ENCODE results near the gene EYS.
"Not testable (repeated sequence)": the region's sequence is repeated elsewhere in the genome, so short reads cannot be mapped to it uniquely, and the experiment has no call there.

Gene EYS

DNA sequence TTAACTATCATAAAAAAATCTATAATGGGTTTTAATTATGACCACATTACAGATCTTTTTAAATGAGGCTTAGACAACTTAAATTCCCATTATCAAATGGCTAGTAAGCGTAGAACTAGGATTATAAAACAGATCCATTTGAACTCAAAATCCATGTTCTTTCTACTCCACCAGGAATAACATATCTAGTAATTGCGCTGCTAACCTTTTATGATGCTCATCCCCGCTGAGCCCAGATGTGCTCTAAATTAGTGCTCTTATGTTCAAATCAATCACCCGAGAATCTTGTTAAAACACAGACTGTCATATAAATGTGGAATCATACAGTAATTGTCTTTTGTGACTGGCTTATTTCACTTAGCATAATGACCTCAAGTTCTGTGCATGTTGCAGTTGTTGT, 1168.3 kb downstream of the EYS start:
- no peak for DNase-seq

- DNase-seq: no peak
These were observed 1179.1 kb downstream of the EYS start for GRCh38 chr6:64527899-64528298.

DNA sequence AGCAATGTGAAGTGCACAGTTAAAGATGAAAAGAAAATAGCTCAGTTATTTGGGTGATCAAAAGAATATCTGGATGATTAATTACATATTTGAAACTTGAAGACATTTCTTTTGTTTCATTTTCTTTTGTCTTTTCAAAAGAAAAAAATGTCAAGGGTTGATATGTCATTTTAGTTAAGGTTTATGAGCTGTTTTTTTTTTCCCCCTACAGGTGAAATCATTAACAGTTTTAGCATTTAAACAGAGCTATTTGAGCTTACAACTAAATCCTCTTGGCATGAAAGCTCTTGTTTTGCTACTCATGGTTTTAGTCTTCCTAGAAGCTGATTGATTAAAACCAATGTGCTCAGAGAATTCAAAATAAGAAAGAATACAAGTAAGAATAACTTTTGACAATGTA, 1184.2 kb downstream of the EYS start:
- no peak for DNase-seq

DNA sequence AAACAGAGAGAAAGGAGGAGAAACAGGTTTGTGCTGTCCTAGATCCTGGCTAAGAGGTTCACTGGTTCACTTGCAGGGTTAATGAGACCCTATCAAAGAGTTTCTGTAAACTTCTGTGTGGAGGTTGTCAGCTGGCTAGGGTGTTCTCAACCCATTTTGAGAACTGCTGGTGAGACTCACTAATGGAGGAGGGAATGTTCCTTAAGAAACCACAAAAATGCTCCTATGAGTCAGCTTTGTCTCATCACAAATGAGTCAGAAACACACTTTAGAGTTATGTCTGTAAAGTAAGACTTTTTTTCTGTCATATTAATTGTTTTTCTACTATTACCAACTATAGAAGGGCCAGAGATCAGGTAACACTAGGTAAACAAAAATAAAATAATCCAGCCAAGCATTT, 1187.0 kb downstream of the EYS start:
- no peak for DNase-seq

DNA sequence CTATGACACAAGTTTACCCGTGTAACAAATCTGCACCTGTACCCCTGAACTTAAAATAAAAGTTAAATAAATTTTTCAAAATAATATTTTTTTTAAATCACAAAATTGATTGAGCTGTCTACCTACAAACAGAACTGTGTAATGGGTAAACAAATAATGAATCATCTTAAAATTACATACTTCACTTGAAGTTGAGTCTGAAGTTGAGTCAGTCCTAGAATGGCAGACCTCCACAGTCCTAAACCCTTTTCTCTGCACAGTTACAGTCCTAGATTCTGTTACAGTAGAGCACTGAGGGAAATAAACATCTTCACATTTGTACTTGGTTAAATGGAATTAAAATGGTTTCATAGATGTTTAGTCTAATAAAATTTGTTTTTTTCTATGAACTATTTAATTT, 1190.6 kb downstream of the EYS start:
- no peak for DNase-seq

DNA sequence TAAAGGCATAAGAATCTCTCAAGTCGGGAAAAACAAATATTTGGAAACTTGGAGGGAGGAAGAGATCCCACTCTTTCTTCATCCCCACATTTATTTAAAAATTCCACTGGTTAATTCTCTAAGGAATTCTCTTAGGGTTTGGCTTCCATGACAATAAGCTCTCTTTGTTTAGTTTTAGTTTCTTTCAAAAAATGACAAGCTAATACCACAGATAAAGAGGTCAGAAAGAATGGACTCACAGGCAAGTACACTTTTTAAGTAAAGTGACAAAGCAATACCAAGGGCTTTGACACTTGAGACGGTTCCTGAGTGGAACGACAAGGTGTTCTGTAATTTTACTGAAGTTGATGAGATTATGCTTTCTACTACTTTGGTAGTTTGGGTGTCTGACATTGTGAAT, 1199.4 kb downstream of the EYS start:
- DNase-seq: no peak

- DNase-seq: no peak
These were observed 1201.7 kb downstream of the EYS start for GRCh38 chr6:64505312-64505711.

DNA sequence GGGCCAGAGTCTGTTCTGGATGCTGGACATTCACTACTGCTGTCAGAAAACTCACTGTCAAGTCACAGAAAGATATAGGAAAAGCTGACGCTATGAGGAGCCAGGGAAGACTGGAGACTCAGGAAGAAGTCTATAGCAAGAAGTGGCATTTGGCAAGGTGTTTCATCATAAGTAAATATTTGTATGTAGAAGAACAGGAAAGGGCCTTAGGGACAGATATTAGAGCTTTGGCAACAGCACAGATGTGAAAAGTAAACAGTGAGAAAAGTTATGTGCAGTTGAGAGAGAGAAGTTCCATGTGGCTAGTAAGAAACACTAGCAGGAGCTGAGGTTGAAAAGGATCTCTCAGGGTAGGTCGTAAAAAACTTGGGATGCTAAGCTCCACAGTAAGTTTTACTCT, 1202.5 kb downstream of the EYS start:
- DNase-seq: no peak

DNA sequence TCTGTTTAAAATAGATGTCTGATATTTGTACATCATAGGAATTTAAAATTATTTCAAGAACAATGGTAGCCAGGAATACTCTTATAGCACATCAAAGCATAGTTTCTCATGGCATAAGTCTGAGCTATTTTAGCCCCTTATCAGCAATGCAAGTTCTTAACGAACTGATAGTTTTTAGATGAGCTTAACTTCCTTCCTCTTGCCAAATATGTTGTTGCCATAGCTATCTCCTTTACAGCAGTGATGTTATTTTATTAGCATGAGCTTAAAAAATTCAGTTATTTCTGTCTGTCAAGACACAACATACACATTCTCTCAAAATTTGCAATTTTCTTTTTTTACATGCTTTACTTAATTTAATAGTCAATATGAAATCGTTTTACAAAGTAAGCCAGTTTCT, 1204.2 kb downstream of the EYS start:
- no peak for DNase-seq

DNA sequence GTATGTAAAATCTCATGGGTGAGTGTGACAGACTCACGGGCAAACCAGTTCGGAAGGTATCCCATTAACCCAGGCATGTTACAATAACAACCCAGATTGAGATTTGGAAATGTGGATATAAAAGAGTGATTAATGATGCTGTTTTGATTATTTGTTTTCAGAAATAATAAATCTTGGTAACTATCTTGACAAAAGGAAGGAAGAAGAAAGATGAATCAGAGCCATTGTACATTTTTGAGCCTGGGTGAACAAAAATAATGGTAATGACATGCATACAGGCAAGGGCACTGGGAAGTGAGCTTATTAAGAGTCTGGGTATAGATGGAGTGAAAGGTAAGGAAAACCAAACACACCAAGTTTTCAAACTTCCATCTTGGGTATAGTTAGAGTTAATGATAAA, 1209.4 kb downstream of the EYS start:
- DNase-seq: no peak

GRCh38 chr6:64489763-64490162, 1217.3 kb downstream of the EYS start:
- no peak for DNase-seq

DNA sequence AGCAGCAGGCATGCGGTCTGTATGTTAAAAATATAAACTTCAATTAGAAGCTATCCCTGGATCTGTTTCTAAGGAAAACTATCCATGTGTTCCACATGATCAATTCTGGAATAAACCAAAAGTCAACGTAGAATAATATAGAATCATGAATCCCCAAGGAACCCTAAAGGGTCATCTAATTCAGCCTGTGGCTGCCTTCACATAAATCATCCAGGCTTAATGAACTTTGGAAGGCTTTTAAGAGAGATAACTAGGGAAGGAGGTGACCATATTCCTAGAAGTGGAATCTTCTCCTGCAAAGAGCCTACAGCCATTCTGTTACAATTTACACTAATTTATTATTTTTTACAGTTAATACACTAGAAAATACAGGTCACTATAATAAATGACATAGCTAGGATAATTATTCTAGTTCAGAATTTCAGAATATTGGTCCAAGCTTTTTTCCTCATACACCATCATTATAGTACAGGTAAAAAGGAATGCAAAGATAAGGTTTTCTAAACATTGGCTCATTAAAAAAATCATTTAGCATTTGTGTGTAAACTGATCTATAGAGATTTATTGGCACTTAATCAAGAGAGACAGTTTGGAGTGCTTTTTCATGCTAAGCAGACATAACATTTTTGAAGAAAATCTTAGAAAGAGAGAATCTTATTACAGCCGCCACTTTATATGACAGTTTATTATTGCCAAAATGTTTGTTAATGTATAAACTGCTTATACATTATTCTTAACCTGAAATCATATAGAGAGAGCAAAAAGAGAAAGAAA, 1220.3 kb downstream of the EYS start:
- DNase-seq: no peak

- DNase-seq: no peak
These were observed 1223.0 kb downstream of the EYS start for GRCh38 chr6:64483956-64484499.

DNA sequence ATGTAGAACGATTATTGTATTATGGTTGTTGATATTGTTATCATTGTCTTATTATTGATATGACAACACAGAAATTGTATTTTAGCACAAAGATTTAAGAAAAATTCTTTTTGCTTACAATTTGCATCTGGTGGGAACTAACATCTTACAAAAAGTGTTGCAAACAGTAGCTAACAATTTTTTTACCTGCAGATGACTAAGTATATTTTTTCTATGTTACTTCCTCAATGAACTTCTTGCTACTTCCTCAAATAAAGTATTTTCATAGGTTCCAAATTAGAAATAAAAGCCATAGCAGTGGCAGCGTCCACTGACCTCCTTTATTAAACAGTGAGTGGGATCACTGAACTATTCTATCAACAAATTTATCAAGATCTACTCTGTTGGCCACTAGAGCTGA, 1224.4 kb downstream of the EYS start:
- no peak for DNase-seq

DNA sequence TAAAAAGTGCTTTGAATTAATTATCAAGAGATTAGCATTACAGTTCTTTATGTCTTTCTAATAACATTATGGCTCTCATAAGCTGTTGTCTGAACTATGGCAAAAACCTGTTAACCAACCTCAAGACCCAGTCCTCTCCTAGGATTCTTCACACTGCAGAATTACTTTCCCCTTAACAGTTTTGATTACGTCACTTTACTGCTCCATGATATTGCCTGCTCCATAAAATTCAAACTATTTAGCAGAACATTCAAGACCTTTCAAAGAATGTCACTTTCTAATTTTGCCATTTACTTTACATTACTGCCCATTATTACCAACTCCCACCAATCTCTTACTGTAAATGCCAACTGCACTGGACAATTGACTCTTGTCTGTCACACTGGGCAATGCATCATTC, 1227.9 kb downstream of the EYS start:
- DNase-seq: no peak

- no peak for DNase-seq
These were observed 1229.6 kb downstream of the EYS start for GRCh38 chr6:64477391-64477790.

GRCh38 chr6:64476935-64477334, 1230.1 kb downstream of the EYS start:
- DNase-seq: no peak

GRCh38 chr6:64469405-64469804, 1237.6 kb downstream of the EYS start:
- not testable (repeated sequence) for DNase-seq

DNA sequence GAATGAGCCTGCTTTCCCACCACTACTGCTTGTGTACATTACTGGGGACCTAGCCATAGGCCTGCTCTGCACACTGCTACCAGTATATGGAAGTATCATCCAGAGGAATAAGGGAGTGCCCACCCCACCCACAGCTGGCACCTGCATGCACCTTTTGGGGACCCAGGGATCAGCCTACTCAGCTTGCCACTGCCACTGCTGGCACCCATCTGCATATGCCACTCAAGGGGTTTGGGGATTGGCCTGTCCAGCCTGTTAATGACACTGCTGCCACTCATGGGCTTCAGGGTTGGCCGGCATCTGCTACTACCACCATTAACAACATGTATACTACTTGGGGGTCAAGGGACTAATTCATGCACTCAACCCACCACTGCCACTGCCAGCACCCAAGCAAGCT, 1239.4 kb downstream of the EYS start:
- DNase-seq: no peak

DNA sequence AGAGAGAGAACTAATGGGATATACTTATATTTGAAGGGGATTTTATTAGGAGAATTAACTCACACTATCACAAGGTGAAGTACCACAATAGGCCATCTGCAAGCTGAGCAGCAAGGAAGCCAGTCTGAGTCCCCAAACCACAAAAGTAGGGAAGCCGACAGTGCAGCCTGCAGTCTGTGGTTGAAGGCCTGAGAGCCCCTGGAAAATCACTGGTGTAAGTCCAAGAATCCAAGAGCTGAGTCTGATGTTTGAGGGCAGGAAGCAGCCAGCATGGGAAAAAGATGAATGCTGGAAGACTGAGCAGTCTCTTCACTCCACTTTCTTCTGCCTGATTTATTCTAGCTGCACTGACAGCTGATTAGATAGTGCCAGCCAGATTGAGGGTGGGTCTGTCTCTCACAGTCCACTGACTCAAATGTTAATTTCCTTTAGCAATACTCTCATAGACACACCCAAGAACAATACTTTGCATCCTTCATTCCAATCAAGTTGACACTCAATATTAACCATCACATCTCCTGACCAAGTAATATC, 1247.5 kb downstream of the EYS start:
- DNase-seq: no peak

- DNase-seq: not testable (repeated sequence)
These were observed 1258.9 kb downstream of the EYS start for GRCh38 chr6:64448101-64448500.

GRCh38 chr6:64445038-64445437, 1262.0 kb downstream of the EYS start:
- DNase-seq: no peak

- DNase-seq: no peak
These were observed 1267.8 kb downstream of the EYS start for GRCh38 chr6:64439274-64439673.

DNA sequence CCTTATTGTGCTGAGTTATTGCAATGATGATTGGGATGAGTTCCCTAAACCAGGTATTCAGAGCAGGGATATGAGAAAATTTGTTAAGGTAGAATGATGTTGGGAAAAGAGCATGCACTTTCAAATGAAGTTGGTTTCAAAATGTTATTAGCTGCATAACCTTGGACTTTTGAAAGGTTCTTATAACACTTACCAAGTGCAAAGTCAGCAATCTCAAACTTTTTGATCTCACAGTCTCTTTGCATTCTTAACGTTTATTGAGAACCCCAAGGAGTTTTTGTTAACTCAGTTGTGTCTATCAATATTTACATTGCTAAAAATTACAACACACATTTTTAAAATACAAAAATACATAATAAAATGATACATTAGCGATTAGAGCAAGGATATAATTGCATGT, 1269.0 kb downstream of the EYS start:
- DNase-seq: no peak

DNA sequence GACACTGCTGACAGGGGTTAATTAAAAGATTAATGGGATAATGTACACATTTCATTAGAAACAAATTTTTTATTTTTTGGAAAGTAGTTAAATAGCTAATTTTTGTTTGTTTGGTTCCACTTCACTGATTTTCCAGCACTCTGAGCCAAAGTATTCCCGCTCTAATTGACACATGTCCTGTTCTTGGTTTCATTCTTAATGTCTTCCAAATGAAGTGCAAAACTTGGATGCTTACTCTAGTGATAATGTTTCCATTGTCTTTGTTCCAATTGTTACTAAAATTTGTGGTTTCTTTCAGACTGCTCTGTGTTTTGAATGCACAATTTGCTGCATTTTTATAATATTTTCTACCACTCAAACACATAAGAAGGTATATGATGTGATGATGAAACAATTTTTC, 1277.1 kb downstream of the EYS start:
- no peak for DNase-seq

Measured in activated T-cell treated with anti-CD3 and anti-CD28 coated beads, Interleukin-2, amount 50 U/mL, for 1 hour (primary cell).